Measurements from ENCODE around the gene DYNC1H1.

DNA sequence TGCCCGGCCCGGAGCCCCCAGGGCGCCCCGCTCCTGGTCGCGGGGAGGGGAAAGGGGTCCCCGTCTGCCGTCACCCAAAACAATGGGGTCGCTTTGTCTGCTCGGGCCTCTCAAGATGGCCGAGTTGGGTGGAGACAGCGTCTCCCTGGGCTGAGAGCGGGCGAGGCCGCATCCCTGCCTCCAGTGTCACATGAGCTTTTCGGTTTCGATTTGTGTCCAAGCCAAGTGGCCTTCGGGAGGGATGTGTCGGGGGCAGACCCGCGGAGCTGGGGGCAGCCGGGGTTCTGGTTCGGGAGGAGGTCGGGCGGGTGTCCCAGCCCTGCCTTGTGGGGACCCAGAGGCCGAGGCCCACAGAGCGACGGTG lies 790 bp downstream of the DYNC1H1 start:
- TF ChIP-seq, protein P1, sequence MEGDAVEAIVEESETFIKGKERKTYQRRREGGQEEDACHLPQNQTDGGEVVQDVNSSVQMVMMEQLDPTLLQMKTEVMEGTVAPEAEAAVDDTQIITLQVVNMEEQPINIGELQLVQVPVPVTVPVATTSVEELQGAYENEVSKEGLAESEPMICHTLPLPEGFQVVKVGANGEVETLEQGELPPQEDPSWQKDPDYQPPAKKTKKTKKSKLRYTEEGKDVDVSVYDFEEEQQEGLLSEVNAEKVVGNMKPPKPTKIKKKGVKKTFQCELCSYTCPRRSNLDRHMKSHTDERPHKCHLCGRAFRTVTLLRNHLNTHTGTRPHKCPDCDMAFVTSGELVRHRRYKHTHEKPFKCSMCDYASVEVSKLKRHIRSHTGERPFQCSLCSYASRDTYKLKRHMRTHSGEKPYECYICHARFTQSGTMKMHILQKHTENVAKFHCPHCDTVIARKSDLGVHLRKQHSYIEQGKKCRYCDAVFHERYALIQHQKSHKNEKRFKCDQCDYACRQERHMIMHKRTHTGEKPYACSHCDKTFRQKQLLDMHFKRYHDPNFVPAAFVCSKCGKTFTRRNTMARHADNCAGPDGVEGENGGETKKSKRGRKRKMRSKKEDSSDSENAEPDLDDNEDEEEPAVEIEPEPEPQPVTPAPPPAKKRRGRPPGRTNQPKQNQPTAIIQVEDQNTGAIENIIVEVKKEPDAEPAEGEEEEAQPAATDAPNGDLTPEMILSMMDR (IDR thresholded peaks at IDR 0.05): no peak
- TF ChIP-seq EZH2 (IDR thresholded peaks at IDR 0.05): no peak
